22Rv1 (cell line): Measurements from ENCODE around the gene HLA-F.
A peak's percentile ranks its signal among the peaks of the same experiment; 100 is the strongest.

Experiments
- H3K27ac ChIP-seq: fragments of 450-650 bp; 2 replicates; pipeline ENCODE4 v1.5.1; 2017
- CTCF ChIP-seq: fragments of 450-650 bp; IDR thresholded peaks from 2 replicates; pipeline ENCODE4 v1.5.1; 2017; ENCODE audit warnings: mild to moderate bottlenecking
- ZFX ChIP-seq: fragments of 450-650 bp; IDR thresholded peaks from 2 replicates; pipeline ENCODE4 v1.6.1; 2017; ENCODE audit warnings: antibody characterized with exemption, borderline replicate concordance

Gene HLA-F

DNA sequence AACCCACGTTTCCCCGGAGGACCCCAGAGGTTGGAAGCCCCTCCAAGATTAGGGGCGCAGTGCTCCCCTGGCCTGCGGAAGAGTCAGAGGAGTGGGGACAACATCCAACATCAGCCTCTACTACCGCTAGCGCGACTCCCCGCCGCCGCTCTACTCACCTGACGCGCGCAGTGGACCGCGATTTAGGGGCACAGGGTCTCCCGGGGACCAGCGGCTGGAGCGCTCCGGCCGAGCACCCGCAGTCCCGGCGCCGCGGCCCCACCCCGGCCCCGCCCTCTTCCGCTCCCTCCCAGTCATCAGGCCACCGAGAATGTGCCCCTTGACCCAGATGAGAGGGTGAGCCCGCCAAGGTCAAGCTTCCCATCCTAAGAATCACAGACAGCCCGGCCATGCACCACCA, 42.3 kb upstream of the HLA-F start, which contains the start of gene ZFP57:
ZFP57 (minus strand) TSS at position 249 of the 400 bp plus-strand sequence. CDS start 4,149 bp downstream, outside the sequence.
- no peak within 1 kb of the TSS for H3K27ac ChIP-seq
- TF ChIP-seq CTCF: no peak

- H3K27ac ChIP-seq: no peak overlapping the region
- no peak for TF ChIP-seq CTCF
- no peak for TF ChIP-seq ZFX
These were observed 41.4 kb upstream of the HLA-F start for GRCh38 chr6:29681811-29682210.

GRCh38 chr6:29685718-29686326, 37.4 kb upstream of the HLA-F start:
- no peak for TF ChIP-seq ZFX
- TF ChIP-seq CTCF: no peak
- no peak overlapping the region for H3K27ac ChIP-seq

DNA sequence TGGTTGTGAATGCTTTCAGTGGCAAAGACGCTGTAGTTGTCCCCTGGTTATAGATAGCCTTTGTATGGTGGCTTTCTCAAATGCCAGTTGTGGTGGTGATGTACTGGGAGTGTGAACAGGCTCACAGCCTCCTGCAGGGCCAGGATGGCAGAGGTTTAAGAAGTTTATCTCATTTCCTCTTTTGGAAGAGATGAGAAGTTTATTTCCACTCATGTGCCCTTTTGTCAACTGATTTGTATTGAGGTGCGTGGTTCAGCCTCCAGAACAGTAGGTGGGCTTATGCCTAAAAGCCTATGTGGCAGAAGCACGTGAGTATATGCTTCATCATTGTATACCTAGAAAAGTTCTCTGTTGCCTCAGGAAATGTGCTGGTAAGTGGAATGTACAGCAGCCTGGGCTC, 28.6 kb upstream of the HLA-F start:
- TF ChIP-seq ZFX (no peak), CTCF (no peak)
- no peak overlapping the region for H3K27ac ChIP-seq

- TF ChIP-seq CTCF (peak; percentile 74), ZFX (no peak)
- no peak overlapping the region for H3K27ac ChIP-seq
These were observed 26.8 kb upstream of the HLA-F start for GRCh38 chr6:29696147-29697125.

- TF ChIP-seq ZFX: no peak
- peak; percentile 52 for TF ChIP-seq CTCF
- no peak overlapping the region for H3K27ac ChIP-seq
These were observed 20.6 kb upstream of the HLA-F start for GRCh38 chr6:29702519-29703103.
